NCI-H2227 (cell line): ENCODE results near the gene SLC25A25.
"Not testable (repeated sequence)": the region's sequence is repeated elsewhere in the genome, so short reads cannot be mapped to it uniquely, and the experiment has no call there.

Source experiments
- DNase-seq: peaks from one replicate; lab custom pipeline; 2025; ENCODE audit not compliant: unreplicated experiment; lab: John Stamatoyannopoulos, UW

The SLC25A25 gene

DNA sequence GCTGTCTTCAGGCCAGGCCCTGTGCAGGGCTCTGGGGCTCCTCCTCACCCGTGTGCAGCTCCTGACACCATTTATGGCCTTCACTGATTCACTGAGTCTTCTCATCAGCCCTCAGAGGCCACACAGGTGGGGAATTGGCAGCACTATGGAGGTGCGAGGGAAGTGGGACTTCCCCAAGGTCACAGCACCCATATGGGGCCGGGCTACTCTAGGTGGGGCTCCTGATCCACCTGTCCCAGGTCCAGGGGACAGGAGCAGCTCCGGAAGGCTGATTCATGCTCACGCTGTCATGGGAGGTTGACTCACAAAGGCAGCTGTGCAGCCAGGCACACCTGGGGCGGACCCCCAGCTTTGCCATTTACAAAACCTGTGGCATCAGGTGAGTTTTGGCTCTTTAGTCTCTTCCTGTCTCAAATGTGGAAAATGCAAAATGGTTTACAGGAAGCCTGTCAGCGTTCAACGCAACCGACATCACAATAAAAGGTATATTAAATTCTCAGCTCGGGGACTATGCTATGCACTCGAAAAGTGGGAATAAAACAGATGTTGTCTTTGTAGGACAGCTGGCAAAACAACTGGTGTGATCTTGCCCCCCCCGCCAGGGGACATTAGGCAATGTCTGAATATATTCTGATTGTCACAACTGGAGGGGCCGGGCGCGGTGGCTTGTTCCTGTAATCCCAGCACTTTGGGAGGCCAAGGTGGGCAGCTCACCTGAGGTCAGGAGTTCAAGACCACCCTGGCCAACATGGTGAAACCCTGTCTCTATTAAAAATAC lies 15.9 kb upstream of the SLC25A25 start:
- no peak for DNase-seq

DNA sequence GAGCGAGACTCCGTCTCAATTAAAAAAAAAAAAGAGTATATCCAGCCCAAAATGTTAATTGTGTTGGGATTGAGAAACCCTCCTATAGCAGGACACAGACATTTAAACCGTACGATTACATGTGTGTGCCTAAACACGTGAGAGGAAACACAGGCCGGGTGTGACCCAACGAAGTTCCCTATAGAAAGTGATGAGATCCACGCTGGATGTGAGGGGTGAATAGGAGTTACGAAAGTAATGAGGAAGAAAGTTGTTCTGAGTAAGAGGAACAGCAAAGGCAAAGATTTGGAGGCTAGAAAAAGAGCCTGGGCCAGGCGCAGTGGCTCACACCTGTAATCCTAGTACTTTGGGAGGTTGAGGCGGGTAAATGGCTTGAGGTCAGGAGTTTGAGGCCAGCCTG lies 14.5 kb upstream of the SLC25A25 start:
- no peak for DNase-seq

DNA sequence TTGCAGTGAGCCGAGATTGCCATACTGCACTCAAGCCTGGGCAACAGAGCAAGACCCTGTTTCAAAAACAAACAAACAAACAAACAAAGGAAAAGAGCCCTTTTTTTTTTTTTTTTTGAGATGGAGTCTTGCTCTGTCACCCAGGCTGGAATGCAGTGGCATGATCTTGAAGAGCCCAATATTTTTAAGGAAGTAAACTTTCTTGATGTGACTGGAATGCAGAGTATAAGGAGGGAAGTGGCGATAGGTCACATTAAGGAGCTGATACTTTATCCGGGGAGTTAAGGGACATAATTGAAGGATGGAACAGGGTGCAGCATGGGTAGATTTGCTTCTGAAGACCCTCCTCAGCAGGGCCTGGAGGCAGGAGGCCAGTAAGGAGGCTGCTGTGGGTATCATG lies 13.9 kb upstream of the SLC25A25 start:
- DNase-seq, result no peak

DNA sequence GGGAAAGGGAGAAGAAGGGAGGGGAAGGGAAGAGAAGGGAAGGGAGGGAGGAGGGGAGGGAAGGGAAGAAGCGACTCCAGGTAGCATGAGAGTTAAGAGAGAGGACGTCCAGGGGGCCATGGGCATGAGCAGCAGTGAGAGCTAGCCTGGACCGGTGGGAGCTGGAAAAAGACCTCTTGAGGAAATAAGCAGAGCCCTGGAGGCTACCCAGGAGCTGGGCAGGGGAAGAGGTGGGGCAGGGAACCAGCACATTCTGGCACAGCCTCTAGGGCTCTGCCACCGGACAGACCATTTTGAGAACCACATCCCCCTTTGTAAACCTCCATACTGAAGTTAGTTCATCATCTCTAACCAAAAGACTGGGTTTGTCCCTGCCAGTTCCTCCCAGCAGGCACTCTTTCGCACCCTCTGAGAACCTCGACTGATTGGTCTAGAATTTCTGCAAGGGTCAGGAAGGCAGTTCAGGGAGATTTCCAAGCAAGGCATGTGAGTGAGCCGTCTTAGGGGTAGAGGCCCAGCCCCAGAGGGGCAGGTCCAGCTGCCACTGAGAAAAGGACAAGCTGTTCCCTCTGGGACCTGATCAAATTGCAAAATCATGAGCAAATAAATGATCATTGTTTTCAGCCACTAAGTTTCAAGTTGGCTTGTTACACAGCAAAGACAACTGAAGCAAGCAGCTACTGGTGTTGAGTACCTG lies 12.5 kb upstream of the SLC25A25 start:
- DNase-seq, result no peak

DNA sequence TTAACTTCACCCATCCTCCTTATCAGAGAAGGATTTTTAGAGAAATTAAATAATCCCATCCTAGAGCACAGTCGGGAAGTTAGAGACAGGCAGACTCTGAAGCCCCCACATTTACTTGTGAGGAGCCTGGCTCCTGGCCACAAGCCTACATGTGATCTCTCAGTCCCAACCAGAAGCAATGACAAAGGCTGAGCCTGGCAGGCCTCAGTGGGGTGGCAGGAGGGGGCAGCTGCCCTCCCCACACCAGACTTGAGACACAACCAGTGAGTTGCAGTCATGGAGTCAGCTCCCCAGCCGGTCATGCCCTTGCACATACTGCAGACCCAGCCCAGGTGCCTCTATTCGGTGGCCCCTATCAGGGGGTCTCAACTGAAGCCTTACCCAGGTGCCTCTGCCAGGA lies 11.9 kb upstream of the SLC25A25 start:
- DNase-seq, result no peak

DNA sequence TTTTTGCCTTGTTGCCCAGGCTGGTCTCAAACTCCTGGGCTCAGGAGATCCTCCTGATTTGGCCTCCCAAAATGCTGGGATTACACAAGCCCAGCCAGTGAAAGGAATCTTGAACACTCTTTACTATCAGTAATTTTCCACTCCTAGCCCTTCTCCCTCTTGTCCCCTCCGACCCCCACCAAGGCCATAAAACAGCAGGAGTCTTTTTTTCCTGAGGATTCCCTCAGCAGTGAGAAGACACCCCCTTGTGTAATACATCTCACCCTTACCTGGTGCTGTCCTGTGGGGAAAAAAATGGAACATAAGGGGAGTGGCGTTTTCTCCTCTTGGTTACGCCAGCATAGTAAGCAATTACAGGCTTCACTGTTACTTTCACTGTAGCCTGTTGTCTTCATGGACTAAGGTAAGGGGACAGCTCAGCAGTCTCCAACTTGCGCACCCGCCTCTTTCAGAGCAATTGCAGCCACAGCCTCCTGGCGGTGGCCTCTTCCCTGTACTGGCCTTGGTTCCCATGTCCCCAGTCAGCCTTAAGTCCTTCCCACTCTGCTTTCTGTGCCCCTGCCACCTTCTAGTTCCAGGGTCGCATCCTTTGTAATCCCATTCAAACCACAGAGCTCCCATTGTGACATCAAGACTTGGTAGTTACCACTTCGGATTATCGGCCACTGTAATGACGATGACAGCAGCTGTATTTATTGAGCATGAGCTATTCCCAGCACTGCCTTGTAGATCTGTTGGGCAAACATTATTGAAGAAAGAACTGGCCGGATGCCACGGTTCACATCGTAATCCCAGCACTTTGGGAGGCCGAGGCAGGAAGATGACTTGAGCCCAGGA lies 10.9 kb upstream of the SLC25A25 start:
- DNase-seq, result peak; percentile 65

DNA sequence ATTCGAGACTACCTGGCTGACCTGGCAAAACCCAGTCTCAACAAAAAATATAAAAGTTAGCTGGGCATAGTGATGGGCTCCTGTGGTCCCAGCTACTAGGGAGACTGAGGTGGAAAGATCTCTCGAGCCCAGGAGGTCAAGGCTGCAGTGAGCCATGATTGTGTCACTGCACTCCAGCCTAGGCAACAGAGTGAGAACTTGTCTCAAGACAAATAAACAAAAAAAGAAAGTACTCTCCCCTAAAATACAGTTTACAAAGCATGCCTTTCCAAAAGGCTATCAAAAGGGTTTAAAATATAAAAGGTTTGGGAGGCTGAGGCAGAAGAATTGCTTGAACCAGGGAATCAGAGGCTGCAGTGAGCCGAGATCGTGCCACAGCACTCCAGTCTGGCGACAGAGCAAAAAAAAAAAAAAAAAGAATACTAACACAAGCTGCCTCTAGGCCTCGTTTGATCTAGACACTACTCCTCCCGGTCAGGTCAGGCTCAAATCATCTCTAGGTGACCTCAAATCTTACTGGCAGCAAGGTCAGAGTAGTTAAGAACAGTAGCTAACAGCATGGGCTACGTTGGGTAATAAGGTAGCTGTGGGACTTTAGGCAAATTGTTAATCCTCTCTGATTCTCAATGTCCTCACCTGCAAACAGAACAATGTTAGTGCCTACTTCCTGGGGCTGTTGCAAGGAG lies 10.2 kb upstream of the SLC25A25 start:
- no peak for DNase-seq

DNA sequence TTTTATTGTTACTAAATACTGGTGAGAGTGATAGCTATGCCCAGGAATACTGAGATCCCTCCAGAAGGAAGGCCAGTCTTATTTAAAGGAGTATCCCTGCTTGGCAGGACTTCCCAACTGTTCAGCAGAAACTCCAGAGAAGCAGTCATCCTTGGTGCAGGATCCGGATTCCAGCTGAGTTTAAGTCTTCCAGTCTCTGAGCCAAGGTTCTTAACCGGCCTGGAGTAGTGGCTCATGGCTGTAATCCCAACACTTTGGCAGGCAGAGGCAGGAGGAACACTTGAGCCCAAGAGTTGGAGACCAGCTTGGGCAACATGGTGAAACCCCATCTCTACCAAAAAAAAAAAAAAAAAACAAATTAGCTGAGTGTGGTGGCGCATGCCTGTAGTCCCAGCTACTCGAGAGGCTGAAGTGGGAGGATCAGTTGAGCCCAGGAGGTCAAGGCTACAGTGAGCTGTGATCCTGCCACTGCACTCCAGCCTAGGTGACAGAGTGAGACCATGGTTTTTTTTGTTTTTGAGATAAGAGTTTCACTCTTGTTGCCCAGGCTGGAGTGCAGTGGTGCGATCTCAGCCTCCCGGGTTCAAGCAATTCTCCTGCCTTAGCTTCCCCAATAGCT lies 8.6 kb upstream of the SLC25A25 start:
- DNase-seq, result no peak

DNA sequence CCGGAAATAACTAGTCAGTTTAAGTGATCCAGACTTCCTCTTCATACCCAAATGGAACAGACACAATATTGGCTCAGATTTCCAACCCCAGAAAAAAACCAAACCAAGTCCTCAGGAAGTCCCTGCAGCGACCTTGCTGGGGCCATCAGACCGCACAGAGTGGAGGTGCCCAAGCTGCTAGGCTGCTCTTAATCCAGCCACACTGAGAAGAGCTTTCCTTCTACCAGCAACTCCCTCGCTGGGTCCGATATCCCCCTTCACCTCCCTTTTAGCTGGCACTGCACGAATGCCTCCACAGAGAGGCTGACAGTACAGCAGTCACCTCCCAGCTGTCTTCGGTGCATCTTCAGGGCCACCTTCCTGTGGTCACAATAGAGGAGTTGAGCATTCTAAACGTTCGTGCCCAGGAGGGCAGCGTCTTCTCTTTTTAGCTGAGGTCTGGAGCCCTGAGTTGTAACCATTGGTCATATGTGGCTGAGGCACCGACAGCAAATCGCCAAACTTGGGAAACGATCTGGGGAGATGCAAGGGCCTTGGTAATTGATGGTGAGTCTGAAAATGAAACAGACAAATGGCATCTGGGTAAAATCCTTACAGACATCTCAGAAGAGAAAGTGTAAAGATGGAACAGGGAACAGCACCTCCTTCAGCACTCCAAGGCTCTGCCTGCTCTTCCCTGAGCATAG lies 6.6 kb upstream of the SLC25A25 start:
- no peak for DNase-seq

DNA sequence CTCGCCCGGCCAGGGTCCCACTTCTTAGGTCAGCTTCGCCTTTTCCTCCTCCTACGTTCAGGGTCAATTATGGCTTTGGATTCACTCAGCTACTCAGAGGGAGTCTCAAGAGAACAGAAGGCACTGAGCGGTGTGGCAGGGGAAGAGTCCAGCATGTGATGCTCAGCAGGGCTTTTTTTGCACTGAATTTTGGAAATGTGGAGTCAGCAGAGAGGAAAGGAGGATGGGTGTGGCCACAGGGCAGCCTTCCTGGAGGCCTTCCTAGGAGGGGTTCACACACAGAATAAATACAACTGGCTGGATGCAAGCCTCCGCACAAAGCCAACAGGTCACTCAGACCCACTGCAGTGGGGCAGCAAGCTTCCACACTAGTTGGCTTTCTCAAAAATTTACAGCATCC lies 5.8 kb upstream of the SLC25A25 start:
- no peak for DNase-seq

DNA sequence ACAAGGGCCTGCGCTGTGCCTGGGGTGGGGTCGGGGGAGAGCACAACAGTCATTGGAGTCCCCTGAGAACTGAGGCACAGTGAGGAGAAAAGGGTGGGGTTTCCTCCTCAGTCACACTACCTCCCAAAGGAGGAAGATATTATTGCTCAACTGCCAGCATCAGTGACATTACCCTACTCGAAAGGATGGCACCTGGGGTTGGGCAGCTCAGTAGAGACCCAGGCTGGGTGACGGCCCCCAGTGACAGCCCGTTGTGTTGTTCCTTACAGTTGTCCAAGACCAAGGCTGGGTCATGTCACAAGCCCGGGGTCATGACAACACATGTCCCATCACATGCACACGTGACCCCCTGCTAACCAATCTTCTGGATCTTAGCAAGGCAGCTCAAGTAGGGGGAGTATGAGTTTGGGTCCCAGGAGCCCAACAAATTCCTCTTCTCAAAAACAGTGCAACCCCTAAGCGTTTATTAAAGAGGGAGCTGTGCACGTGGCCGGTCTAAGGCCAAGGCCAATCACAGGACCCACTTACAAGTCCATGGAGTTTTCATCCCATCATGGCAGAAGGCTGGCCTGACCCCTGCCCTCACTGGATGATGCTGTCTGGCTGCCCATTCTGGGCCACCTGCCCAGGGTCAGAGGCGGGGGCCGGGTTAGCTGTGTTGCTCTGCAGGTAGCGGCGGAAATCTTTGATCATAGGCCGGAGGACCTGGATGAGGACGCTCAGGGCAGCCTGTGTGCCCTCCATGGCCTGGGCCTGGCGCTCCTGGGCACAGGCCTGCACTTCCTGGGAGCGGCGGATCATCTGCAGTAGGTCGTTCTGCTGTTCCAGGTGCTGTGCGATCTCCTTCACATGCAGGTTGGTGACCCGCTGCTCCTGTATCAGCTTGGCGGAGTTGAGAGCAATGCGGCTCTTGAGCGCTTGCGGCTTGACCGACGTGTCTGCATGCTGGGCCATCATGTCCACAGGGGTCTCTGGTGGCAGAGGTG lies 4.9 kb upstream of the SLC25A25 start:
- no peak for DNase-seq

DNA sequence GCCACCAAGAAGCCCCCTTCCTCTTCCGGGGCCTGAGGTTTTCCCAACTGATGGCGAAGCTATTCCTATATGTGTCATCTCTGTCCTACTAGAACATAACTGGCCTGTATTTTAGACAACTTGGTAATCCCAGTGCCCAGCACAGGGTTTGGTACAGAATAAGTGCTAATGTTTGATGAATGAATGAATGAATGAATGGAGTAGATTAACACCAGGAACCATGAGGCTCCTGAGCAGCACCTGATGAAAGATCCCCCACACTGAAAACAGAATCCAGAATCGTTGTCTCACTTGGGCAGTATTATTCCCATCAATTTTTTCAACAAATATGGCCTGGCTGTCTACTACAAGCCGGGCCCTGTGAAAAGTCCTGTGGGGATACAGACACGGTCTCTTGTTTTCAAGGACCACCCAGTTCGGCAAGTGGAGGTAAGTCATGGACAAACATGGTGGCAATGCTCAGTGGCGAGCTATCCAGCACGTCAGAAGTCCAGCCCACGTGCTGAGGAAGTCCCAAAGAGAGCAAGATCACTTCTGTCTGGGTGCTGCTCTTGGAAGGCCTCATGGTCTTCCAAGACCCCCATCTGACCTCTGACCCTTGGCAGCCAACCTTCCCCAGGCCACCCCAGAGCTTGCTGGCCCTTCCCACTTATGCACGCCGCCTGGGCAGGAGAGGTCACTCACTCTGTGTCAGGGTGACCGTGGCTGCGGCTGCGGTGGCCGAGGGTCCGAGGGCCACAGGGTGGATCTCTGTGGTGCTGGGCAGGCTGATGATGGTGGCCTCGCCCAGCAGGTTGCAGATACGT lies 1.9 kb upstream of the SLC25A25 start:
- DNase-seq, result no peak

DNA sequence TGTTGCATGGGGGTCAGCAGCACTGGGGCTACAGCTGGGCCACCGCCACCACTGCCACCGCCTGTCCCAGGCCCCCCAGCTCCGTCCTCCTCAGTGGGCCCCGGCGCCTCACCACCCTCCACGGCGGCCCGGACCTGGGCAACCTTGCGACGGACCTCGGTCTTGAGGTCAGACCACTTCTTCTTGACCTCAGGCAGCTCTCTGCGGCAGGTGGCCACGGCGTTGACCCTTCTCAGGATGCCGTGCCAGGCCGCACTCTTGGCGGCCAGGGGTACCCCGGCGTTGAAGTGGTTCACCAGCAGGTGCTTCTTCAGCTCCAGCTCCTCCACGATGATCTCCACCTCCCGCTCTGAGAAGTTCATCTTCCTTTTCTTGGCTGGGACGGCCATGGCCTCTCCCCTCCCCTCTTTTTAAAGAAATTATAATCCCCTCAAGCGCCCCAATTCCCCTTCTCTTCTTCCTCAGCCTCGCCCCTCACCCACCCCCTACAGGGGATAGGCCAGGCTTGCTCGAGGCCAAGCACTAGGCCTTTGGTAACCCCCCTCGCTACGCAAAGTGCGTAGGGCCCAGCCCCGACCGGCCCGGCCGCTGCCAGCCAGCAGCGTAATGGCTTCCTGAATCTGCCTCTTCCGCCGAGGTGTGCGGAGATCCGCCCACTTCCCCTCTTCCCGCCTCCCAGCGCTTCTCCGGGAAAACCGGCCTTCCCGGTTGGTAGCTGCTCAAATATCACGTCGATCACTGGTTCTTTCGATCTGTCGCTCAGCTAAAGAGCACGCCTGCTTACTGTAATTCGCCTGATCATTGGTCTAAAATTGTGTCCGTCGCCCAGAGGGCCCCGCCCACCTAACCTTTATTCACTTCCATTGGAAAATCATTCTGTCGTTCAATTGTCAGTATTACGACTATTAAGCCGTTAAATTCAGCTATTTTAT lies 1.1 kb upstream of the SLC25A25 start, which contains the start of gene NAIF1:
Gene NAIF1, minus strand, starts transcription at position 608 of the 932 bp plus-strand sequence. Its CDS starts 219 bp downstream, at position 389.
- DNase-seq, result peak; percentile 97

DNA sequence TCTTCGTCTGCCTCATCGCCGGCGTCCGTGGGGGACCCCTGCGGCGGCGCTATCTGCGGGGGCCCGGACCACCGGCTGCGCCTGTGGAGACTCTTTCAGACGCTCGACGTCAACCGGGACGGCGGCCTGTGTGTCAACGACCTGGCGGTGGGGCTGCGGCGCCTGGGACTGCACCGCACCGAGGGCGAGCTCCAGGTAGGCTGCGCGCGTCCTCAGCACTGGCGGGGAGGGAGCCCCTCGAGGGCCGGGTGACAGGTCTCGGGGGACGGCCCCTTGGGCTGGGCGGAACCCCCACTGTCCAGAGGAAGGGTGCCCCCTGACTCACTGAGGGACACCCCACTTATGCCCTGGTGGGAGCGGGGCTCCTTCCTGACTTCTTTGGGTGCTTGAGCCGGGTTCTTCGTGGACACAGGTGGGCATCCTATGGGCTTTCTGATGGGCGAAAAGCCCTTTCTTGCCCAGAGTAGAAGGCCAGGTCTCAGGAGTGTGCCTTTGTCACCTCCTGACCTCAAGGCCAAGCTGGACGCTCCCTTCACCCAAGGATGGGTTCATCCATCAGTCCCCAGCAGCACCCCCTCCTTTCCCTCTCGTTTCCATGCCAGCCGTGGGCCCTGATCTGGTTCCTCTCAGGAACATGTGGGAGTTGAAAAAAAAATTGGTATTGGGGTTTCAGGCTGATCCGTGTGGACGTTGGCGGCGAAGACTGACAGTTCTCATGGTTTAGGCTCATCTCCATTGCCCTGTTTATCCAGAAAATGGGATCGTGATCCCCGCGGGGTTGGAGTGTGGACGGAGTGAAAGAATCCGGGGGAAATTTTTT lies 564 bp downstream of the SLC25A25 start:
- no peak for DNase-seq

DNA sequence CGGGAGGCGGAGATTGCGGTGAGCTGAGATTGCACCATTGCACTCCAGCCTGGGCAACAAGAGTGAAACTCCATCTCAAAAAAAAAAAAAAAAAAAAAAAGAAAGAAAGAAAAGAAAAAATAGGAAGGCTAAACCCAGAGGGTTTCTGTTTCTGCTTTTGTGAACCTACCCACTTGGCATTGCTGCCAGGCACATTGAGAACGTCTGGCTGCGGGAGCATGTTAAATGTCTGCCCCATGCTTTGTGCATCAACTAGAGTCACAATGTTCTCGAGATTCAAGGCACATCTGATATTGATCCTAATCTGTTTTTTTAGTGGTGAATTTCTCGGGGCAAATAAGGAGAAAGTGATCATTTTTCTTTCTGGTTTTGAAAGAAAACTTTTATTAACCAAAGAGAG lies 2.8 kb downstream of the SLC25A25 start:
- no peak for DNase-seq

DNA sequence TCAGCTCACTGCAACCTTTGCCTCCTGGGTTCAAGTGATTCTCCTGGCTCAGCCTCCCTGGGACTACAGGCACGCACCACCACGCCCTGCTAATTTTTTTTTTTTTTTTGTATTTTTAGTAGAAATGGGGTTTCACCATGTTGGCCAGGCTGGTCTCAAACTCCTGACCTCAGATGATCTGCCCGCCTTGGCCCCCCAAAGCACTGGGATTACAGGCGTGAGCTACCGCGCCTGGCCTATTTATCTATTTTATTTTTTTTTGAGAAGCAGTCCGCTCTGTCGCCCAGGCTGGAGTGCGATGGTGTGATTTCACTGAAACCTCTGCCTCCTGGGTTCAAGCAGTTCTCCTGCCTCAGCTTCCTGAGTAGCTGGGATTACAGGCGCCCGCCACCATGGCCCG lies 3.4 kb downstream of the SLC25A25 start:
- not testable (repeated sequence) for DNase-seq
